SW480 (cell line): ENCODE data around the gene ACVR1B.
A peak's percentile ranks its signal among the peaks of the same experiment; 100 is the strongest.

Experiments
- DNase-seq: peaks from one replicate; pipeline ENCODE4 v3.0.0-alpha.2; 2016; ENCODE audit warnings: low spot score

The ACVR1B gene

DNA sequence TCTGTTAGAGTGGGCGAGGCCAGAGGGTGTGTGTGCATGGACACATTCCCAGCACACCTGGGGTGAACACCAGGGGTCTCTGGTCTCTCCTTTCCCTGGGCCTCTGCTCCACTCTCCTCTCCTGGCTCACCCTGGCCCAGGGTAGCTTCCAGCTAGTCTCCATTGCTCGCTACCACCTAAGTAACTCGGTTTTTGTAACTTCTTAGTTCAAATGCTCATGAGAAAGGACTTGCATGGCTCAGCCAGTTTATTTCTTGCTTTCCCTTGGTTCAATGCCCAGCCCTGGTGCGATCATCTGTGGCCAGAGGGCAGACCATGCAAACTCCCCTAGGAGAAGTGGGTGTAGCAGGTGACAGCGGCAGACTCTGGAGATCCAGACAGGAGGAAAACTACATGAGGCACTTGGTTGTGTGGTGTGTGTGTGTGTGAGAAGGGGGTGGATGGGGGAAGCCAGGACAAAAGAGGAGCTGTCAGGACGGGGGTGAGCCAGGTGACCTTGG lies 8.9 kb upstream of the ACVR1B start:
- DNase-seq, result no peak

GRCh38 chr12:51943346-51943745 lies 8.2 kb upstream of the ACVR1B start:
- no peak for DNase-seq

DNA sequence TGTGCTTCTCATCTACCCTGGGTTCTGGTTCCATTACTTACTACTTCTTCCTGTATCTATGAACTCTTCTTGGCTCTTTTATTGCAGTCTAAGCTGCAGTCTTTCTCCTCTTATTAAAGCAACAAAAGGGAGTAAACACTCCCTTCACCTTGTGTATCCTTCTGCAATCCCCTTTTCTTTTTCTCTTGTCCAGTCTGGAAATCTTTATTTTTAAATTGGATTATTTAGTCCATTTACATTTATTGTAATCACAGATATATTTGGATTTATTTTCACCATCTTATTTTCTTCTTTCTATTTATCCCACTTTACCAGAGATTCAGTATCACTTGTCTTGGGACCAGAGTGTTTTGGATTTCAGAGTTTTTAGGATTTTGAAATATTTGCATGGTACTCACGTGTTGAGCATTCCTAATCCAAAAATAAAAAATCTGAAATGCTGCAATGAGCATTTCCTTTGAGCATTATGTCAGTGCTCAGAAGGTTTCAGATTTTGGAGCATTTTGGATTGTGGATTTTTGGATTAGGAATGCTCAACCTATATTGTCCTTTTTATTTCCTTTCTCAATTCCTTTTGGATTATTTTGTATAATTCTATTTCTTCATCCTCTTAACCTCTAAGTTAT lies 6.8 kb upstream of the ACVR1B start:
- DNase-seq, result no peak

DNA sequence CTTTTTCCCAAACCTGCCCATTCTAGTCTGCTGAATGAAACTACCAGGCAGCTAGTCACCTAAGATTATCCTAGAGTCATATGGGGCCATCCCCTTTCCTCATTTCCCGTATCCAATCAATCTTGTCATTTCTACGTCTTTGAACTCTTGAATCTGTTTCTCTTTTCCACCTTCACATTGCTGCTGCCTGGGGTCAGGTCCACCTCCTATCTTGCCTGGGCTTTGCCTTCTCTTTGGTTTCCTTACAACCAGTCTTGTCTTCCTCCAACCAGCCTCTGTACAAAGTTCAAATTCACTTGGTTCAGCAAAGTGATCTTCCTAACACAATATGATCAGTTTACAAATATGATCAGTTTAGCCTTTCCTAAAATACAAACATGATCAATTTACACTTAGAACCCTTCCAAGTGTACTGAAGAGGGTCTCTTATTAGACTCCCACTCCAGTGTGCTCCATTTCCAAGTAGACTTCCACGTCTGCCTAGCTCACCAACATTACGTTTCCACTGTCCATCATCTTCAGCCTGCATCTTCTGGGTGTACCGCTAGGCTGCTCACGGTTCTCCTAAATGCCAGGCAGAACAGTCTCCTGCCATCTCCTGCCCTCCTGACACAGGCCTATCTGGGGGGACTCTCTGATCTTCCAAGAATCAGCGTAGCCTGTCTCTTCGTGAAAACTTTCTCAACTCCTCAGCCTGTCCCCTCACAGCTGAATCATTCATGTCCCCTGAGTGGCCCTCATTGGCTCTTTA lies 4.1 kb upstream of the ACVR1B start:
- no peak for DNase-seq

GRCh38 chr12:51948066-51948465 lies 3.4 kb upstream of the ACVR1B start:
- no peak for DNase-seq

GRCh38 chr12:51949342-51950030 lies 2.0 kb upstream of the ACVR1B start:
- no peak for DNase-seq

DNA sequence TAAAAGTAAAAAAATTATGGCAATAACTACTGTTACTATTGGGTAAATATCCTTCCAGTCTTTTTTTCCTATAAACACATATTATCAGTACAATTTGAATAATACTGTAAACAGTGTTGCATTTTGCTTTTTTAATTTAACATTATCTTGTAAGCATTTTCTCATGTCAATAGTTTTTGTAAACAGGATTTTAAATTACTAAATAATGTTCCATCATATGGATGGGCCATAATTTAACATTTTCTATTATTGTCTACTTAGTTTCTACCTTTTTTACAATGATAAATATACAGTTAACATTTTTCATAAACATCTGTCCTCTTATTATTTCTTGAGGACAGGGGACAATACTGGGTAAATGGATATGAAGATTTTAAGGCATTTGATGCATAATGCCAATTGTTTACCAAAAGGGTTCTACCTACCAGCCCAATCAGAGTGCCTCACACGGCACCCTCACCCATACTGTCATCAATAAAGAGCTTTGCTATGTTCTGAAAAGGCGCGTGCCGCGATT lies 759 bp upstream of the ACVR1B start:
- DNase-seq, result no peak

DNA sequence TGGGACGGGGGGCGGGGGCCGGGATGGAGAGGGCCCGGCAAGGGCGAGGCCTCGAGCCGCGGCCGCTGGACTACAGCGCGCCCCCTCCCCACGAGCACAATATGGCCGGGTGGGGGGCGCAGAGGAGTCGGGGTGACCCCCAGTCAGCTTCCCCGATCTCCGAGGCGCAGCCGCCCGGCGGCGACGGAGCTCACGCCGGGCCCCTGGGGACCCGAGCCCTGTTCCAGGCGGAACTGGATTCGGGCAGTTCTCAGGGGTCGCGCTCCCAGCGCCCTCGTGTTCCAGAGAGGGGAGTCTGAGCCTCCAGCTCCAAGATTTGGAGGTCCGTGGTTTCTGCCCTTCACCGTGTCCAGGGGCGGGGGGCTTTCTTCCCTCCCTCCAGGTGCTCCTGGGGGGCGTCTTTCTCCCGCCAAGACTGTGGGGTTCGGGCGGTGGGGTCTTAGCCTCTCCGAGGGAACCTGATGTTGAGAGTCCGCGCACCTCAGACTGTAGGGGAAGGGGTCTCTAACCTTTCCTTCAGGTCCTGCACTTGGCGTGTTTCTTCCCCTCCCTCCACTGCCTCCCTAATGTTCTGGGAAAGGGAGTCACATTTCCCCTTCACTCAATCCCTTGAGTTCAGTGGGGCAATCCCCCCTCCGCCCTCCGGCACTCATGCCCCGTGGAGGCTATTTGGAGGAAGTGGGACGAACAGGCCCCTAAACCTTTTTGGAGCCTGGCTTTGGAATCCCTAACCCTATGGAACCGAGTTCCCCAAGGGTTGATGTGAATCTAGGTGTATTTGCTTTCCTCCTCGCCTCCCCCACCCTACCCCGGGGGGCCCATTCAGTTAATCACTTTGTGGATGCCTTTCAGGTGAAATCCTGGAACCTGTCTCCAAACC lies 584 bp downstream of the ACVR1B start:
- DNase-seq, result no peak

GRCh38 chr12:51953089-51953488 lies 1.6 kb downstream of the ACVR1B start:
- DNase-seq, result no peak

GRCh38 chr12:51953864-51954263 lies 2.4 kb downstream of the ACVR1B start:
- DNase-seq, result no peak

DNA sequence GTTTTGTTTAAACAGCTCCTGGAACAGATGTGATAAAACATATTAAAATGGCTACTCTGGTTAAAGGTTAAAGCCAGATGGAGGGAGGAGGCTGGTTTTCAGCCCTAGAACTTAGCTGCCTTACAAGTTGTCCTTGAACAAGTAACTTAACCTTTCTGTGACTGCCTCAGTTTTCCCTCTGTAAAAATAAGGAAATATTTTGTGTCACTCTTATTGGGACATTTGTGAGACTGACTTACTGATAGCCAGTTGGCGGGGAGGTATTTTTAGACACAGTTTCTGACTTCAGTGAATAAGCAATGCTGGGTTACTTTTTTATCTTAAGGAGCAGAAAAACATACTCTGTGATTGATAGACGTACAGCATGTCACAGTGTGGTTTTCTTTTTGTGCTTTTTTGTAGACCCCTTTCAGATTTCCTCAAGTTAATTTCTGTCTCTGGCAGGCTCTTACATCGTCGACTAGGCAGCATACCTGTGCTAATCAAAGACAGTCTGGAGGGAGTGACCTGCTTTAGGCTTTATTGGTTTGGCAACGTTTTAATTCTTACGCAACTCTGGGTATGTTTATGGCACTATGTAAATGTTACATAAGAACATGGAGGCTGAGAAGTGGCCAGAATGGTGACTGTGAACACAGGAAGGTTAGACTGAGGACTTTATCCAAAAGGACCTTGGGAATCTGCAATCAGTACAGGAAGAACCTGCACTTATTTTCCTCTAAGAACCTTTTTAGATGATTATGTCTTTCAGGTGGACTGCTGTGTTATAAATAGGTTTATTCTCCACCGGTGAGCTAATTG lies 3.3 kb downstream of the ACVR1B start:
- peak; percentile 56 for DNase-seq

DNA sequence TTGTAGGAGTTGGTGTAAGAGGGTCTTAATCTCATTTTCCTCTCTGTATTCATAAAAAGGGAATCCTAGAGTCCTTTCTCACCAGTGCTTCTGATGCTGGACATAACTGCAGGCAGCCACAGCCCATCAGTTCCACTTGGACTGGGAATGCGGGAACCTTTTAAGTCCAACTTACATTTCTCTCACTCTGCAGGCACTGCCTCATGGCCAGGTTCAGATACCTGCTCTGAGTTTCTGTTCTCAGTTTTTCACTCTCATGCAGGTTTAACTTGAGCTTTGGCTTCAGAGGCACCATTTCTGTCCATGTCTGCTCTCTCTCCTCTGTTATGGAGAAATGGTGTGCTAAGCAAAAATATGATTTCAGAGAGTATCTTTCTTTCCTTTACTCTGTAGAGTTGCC lies 4.2 kb downstream of the ACVR1B start:
- DNase-seq, result no peak

DNA sequence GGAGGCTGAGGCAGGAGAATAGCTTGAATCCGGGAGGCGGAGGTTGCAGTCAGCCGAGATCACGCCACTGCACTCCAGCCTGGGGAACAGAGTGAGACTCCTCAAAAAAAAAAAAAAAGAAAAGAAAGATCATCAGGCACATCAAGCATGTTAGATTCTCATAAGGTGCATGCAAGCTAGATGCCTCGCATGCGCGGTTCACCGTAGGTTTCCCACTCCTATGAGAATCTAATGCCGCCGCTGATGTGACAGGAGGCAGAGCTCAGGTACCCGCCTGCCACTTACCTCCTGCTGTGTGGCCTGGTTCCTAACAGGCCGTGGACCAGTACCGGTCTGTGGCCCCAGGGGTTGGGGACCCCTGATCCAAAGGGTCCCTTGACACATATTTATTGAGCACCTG lies 7.0 kb downstream of the ACVR1B start:
- DNase-seq, result no peak

DNA sequence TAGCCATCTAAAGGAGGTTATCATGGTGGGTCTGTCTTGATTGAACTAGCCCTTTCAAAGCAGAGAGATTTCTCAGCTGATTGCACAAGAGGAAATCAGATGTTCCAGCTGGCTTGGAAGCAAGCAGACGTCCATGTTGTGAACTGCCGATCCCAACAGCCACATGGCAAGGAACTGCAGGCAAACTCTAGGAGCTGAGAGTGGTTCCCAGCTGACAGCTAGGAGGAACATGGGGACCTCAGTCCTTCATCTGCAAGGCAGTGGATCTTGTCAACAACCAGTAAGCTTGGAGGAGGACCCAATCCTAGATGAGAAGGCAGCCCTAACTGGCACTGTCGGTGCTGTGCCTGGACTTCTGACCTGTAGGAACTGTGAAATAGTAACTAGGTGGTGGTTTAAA lies 7.7 kb downstream of the ACVR1B start:
- no peak for DNase-seq

- DNase-seq, result no peak
Observed at GRCh38 chr12:51959921-51960320, 8.4 kb downstream of the ACVR1B start.

- no peak for DNase-seq
Observed at GRCh38 chr12:51960488-51960887, 9.0 kb downstream of the ACVR1B start.

GRCh38 chr12:51960890-51961289 lies 9.4 kb downstream of the ACVR1B start:
- DNase-seq, result no peak

- DNase-seq, result peak; percentile 94
Observed at GRCh38 chr12:51961834-51962233, 10.3 kb downstream of the ACVR1B start.

DNA sequence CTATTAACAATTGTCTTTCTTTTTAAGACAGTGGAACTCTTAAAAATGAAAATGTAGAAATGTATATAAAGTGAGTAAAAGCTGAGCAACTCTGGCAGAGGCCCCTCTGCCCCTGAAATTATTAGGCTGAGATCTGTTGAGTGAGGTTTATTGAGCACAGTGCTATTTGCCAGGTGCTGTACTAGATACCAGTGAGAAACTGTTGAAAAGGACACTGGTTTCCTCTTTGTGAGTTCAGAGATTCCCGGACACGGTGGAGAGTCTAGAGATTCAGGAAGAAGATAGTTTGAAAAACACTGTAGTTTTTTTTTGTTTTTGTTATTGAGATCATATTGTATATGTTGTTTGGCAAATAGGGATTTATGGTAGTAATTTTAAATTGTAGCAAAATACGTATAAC lies 11.2 kb downstream of the ACVR1B start:
- DNase-seq, result no peak

GRCh38 chr12:51963477-51963876 lies 12.0 kb downstream of the ACVR1B start:
- no peak for DNase-seq

GRCh38 chr12:51969643-51970042 lies 18.1 kb downstream of the ACVR1B start:
- no peak for DNase-seq
